ENCODE measurements around the gene COMMD1. TPM values are rescaled to one million over a fixed set of nuclear protein-coding genes. Genes with fewer than 3 reads are reported as not detected.

Gene COMMD1
- total RNA-seq, 1 donor from 2014 or later = 43.6 TPM

- Mint-ChIP-seq H3K36me3 (peaks cover 5% of the 10 kb centered on the region), H3K9me3 (peaks cover 3% of the 10 kb centered on the region), H3K4me1 (ENCODE audit: unreplicated experiment) (peaks cover 12% of the 10 kb centered on the region), H3K27ac (no peak overlapping the region), H3K4me3 (no peak overlapping the region), H3K27me3 (no peaks in the 10 kb centered on the region)
- no peak for TF ChIP-seq CTCF (conservative IDR thresholded peaks at IDR 0.05)
- no peak for DNase-seq (ENCODE audit: extremely low spot score, unreplicated experiment)
These were observed 108.2 kb downstream of the COMMD1 start for GRCh38 chr2:62013641-62014040.

DNA sequence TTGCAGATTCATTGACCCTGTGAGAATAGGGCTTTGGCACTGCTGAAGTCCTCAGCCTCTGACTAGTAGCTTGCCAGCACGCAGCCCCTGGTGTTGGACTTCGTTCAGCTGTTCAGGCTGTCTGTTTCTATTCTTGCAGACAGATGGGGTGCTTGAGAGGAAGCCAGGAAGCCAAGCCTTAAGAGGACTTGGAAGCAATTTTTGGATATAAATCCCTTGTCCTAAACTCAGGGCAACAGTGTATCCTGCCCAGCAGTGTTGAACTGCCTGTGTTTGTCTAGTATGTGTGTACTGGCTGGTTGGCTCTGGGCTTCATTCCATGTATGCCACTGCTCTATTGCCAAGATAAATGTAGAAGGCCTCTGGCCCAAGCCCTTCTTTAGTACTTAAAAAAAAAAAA, 108.6 kb downstream of the COMMD1 start:
- peaks cover 3% of the 10 kb centered on the region for H3K9me3 Mint-ChIP-seq
- H3K36me3 Mint-ChIP-seq = peaks cover 5% of the 10 kb centered on the region
- no peak for TF ChIP-seq CTCF (conservative IDR thresholded peaks at IDR 0.05)
- peaks cover 12% of the 10 kb centered on the region for H3K4me1 Mint-ChIP-seq (ENCODE audit: unreplicated experiment)
- no peak overlapping the region for H3K27ac Mint-ChIP-seq
- no peak overlapping the region for H3K4me3 Mint-ChIP-seq
- no peaks in the 10 kb centered on the region for H3K27me3 Mint-ChIP-seq
- DNase-seq (ENCODE audit: extremely low spot score, unreplicated experiment) = no peak

GRCh38 chr2:62016957-62017356, 111.5 kb downstream of the COMMD1 start:
- peaks cover 6% of the 10 kb centered on the region for H3K4me1 Mint-ChIP-seq (ENCODE audit: unreplicated experiment)
- H3K9me3 Mint-ChIP-seq = peaks cover 3% of the 10 kb centered on the region

GRCh38 chr2:62029910-62030309, 124.4 kb downstream of the COMMD1 start:
- DNase-seq (ENCODE audit: extremely low spot score, unreplicated experiment) = no peak
- H3K36me3 Mint-ChIP-seq = no peaks in the 10 kb centered on the region
- no peak for TF ChIP-seq CTCF (conservative IDR thresholded peaks at IDR 0.05)
- H3K9me3 Mint-ChIP-seq = peaks cover 3% of the 10 kb centered on the region
- peaks cover 18% of the 10 kb centered on the region for H3K4me1 Mint-ChIP-seq (ENCODE audit: unreplicated experiment)
- H3K4me3 Mint-ChIP-seq = peak overlapping the region; percentile 87
- peak overlapping the region; percentile 99 for H3K27ac Mint-ChIP-seq
- H3K27me3 Mint-ChIP-seq = no peaks in the 10 kb centered on the region

More at GRCh38 chr2:62016957-62017356, 111.5 kb downstream of the COMMD1 start:
- no peak for DNase-seq (ENCODE audit: extremely low spot score, unreplicated experiment)
- Mint-ChIP-seq H3K4me3 (no peak overlapping the region), H3K27ac (no peak overlapping the region), H3K27me3 (no peaks in the 10 kb centered on the region), H3K36me3 (peaks cover 10% of the 10 kb centered on the region)
- TF ChIP-seq CTCF (conservative IDR thresholded peaks at IDR 0.05) = no peak

DNA sequence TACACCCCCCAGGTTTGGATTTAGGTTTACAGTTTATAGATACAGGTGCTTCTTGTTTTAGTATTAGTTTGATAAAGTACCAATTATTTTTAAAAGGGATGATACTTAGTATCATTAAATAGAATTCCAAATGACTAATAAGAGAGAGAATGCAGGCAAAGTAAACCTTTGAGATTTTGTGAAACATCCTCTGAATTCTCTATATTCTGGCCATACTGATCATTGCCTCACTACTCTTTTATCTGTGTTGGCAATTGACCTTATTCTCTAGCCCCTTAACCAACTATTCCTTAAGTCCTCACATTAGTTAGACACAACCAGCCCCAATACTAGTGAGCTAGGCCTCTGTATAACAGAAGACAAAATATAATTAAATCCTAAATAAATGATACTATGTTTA, 125.4 kb downstream of the COMMD1 start:
- no peak for DNase-seq (ENCODE audit: extremely low spot score, unreplicated experiment)
- H3K36me3 Mint-ChIP-seq = no peaks in the 10 kb centered on the region
- no peak for TF ChIP-seq CTCF (conservative IDR thresholded peaks at IDR 0.05)
- H3K9me3 Mint-ChIP-seq = peaks cover 3% of the 10 kb centered on the region
- H3K27me3 Mint-ChIP-seq = no peaks in the 10 kb centered on the region
- peak overlapping the region; percentile 92 for H3K27ac Mint-ChIP-seq
- H3K4me3 Mint-ChIP-seq = peak overlapping the region; percentile 80
- peaks cover 19% of the 10 kb centered on the region for H3K4me1 Mint-ChIP-seq (ENCODE audit: unreplicated experiment)

DNA sequence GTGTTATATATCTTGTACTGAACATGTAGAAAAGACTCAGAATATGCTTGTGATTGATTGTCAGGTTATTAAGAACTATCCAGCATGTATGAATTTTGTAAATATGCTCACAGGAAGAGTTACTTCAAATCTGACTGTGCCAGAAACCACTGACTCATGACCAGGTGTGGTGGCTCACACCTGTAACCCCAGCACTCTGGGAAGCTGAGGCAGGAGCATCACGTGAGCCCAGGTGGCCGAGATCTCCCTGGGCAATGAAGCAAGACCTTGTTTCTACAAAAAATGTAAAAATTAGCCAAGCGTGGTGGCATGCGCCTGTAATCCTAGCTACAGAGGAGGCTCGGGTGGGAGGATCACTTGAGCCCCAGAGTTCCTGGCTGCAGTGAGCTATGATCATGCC, 126.6 kb downstream of the COMMD1 start:
- TF ChIP-seq CTCF (conservative IDR thresholded peaks at IDR 0.05) = no peak
- Mint-ChIP-seq H3K36me3 (no peaks in the 10 kb centered on the region), H3K27me3 (no peaks in the 10 kb centered on the region), H3K4me1 (ENCODE audit: unreplicated experiment) (peaks cover 19% of the 10 kb centered on the region), H3K9me3 (peaks cover 3% of the 10 kb centered on the region), H3K4me3 (peak overlapping the region; percentile 80), H3K27ac (peak overlapping the region; percentile 92)
- no peak for DNase-seq (ENCODE audit: extremely low spot score, unreplicated experiment)

Data from type B pancreatic cell (in vitro differentiated cells).